Ovary (tissue), 3 donors: ENCODE data around the gene ILF2.

Experiments used
- EP300 ChIP-seq: sonication (generic); formaldehyde crosslinking; IDR thresholded peaks from one replicate; pipeline ENCODE4 v1.6.1; 2017; ENCODE audit warnings: antibody characterized with exemption
- POLR2A ChIP-seq: fragments of 450-650 bp; IDR thresholded peaks from one replicate; pipeline ENCODE4 v1.6.1; 2017; ENCODE audit warnings: antibody characterized with exemption, mild to moderate bottlenecking, moderate library complexity
- TF ChIP-seq, protein P1 (sequence below), 3 donors: fragments of 450-650 bp in 2 of 3; fragments of 200-600 bp in 1 of 3; IDR thresholded peaks; one replicate each; pipeline versions ENCODE4 v1.5.1 to v1.8.0; 2016 to 2022; ENCODE audit warnings: antibody characterized with exemption in 3 of 3, mild to moderate bottlenecking in 1 of 3
- donor health status: DM: no; HTN: no; CAD: no.

DNA sequence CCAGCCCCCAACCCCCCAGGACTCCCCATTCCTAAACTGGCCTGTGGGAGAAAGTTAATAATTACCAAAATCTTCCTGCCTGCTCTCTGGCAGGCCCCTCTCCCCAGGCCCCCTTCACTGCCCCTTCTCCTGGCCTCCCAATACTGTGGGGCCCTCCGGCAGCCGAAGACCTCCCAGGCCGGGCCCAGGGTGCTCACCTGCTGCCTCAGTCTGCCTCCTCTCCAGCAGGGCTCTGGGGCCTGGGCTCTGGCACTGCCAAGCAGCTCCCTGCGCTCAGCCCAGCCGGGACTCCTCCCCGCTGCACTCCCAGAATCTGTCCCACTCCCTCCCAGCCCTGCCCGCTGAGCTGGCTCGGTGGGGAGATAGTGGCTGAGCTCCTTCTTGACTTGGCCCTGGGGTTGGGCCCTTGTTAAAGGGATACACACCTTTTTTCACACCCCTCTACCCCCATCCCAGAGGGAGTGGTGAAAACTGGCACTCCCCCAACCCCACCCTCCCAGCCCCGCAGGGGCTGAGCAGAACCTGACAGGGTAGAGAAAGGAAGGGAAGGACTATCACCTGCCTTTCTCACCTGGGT lies 58.0 kb downstream of the ILF2 start, which contains the start of gene S100A16:
- TF ChIP-seq, protein P1, sequence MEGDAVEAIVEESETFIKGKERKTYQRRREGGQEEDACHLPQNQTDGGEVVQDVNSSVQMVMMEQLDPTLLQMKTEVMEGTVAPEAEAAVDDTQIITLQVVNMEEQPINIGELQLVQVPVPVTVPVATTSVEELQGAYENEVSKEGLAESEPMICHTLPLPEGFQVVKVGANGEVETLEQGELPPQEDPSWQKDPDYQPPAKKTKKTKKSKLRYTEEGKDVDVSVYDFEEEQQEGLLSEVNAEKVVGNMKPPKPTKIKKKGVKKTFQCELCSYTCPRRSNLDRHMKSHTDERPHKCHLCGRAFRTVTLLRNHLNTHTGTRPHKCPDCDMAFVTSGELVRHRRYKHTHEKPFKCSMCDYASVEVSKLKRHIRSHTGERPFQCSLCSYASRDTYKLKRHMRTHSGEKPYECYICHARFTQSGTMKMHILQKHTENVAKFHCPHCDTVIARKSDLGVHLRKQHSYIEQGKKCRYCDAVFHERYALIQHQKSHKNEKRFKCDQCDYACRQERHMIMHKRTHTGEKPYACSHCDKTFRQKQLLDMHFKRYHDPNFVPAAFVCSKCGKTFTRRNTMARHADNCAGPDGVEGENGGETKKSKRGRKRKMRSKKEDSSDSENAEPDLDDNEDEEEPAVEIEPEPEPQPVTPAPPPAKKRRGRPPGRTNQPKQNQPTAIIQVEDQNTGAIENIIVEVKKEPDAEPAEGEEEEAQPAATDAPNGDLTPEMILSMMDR (IDR thresholded peaks at IDR 0.05): no peak
- TF ChIP-seq POLR2A: peak; percentile 76
- TF ChIP-seq EP300: no peak
